SIG-M5 (cell line): Measurements from ENCODE around the gene FYTTD1.

Experiments used
- DNase-seq: peaks from one replicate; lab custom pipeline; 2025; lab: John Stamatoyannopoulos, UW

The FYTTD1 gene

GRCh38 chr3:197737319-197737649, 12.4 kb upstream of the FYTTD1 start:
- DNase-seq = no peak

- no peak for DNase-seq
These were observed 11.8 kb upstream of the FYTTD1 start for GRCh38 chr3:197737749-197738462.

GRCh38 chr3:197742787-197743186, 6.9 kb upstream of the FYTTD1 start:
- DNase-seq = no peak

GRCh38 chr3:197746209-197746608, 3.5 kb upstream of the FYTTD1 start:
- DNase-seq = no peak

- no peak for DNase-seq
These were observed 2.9 kb upstream of the FYTTD1 start for GRCh38 chr3:197746801-197747237.

GRCh38 chr3:197748597-197749314, 927 bp upstream of the FYTTD1 start:
- no peak for DNase-seq

- no peak for DNase-seq
These were observed 425 bp upstream of the FYTTD1 start for GRCh38 chr3:197749315-197749600.

GRCh38 chr3:197750396-197750831, 731 bp downstream of the FYTTD1 start:
- DNase-seq = peak; percentile 21

GRCh38 chr3:197750858-197751737, 1.4 kb downstream of the FYTTD1 start:
- DNase-seq = no peak

- no peak for DNase-seq
These were observed 2.4 kb downstream of the FYTTD1 start for GRCh38 chr3:197752107-197752506.

- no peak for DNase-seq
These were observed 3.6 kb downstream of the FYTTD1 start for GRCh38 chr3:197753263-197753662.

GRCh38 chr3:197756704-197757103, 7.0 kb downstream of the FYTTD1 start:
- no peak for DNase-seq

GRCh38 chr3:197758512-197758911, 8.8 kb downstream of the FYTTD1 start:
- DNase-seq = no peak

GRCh38 chr3:197761784-197762183, 12.1 kb downstream of the FYTTD1 start:
- no peak for DNase-seq

GRCh38 chr3:197775317-197775716, 25.6 kb downstream of the FYTTD1 start:
- DNase-seq = no peak

GRCh38 chr3:197782230-197782629, 32.5 kb downstream of the FYTTD1 start:
- no peak for DNase-seq

GRCh38 chr3:197784019-197784585, 34.4 kb downstream of the FYTTD1 start:
- no peak for DNase-seq

GRCh38 chr3:197787412-197787811, 37.7 kb downstream of the FYTTD1 start:
- no peak for DNase-seq

GRCh38 chr3:197789309-197789708, 39.6 kb downstream of the FYTTD1 start:
- no peak for DNase-seq

GRCh38 chr3:197790033-197790432, 40.4 kb downstream of the FYTTD1 start:
- no peak for DNase-seq

GRCh38 chr3:197791113-197791891, 41.6 kb downstream of the FYTTD1 start, which contains the start of gene LRCH3:
LRCH3 (plus strand) TSS chr3:197791254; CDS start chr3:197791279, 25 bp downstream.
- DNase-seq = no peak
